AG08396 (cell line): Measurements from ENCODE around the gene C14orf180.

Source experiments
- DNase-seq: peaks from one replicate; pipeline ENCODE4 v3.0.0; 2012; ENCODE audit warnings: low spot score, mixed read lengths

C14orf180 gene

GRCh38 chr14:104593710-104594136 lies 14.2 kb downstream of the C14orf180 start:
- no peak for DNase-seq

GRCh38 chr14:104594310-104595046 lies 14.9 kb downstream of the C14orf180 start:
- DNase-seq: no peak

- DNase-seq: no peak
Measured at GRCh38 chr14:104595116-104595675, 15.6 kb downstream of the C14orf180 start.

GRCh38 chr14:104595911-104596450 lies 16.4 kb downstream of the C14orf180 start:
- no peak for DNase-seq

- no peak for DNase-seq
Measured at GRCh38 chr14:104596451-104596918, 16.9 kb downstream of the C14orf180 start.

- no peak for DNase-seq
Measured at GRCh38 chr14:104596927-104597351, 17.4 kb downstream of the C14orf180 start.

DNA sequence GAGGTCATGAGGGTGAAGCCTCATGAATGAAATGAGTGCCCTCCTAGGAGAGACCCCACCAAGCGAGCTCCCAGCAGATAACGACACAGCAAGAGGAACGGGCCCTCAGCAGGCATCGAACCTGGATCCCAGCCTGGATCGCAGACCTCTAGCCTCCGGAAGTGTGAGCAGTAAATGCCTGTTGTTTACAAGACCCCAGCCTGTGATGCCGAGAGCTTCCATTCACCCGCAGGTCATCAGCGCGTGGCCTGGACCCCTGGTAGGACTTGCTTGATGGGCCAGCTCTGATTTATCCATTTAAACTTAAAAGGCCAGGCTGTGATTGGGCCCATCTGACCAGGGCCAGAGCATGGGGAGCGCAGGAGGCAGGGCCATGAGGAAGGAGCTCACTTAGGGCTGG lies 18.0 kb downstream of the C14orf180 start:
- DNase-seq: no peak

GRCh38 chr14:104598039-104598909 lies 18.7 kb downstream of the C14orf180 start:
- no peak for DNase-seq

- no peak for DNase-seq
Measured at GRCh38 chr14:104598910-104599273, 19.3 kb downstream of the C14orf180 start.

DNA sequence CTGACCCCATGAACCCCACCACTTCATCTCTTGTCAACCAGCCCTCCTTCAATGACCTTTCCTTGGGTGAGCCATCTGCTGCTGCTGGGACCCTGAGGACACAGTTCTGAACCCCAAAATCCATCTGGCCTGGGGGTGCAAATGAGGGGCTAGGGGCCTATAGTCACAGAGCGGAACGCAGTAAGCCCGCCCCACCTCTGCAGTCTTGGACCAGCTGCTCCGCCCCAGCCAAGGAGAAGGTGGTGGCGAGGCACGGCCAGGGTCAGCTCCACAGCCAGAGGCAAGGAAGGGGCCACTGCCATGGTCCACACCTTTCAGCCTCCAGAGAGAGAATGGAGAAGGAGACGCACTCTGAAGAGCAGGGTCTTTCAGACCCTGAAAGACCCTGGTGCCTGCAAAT lies 19.9 kb downstream of the C14orf180 start:
- no peak for DNase-seq

DNA sequence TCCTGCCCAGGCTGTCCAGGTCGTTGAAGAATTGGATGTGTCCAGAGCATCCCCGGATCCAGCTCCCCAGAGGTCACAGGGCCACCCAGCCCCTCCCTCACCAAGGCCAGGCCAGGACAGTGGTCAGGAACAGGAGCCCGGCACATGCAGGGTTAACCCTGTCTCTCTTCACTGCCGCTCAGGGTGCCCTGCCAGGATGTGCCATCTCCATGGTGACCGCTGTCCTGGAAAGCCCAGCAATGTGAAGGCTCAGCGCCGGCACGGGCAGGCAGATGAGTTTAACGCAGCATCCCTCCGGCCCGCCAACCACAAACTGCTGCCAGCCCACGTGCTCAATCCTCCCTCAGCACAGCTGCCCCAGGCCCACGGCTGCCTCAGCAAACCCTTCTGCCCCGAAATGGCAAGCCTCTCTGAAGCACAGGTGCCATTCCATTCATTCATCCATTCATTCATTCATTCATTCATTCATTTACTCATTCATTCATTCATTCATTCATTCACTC lies 20.6 kb downstream of the C14orf180 start:
- peak; percentile 33 for DNase-seq

GRCh38 chr14:104600805-104601204 lies 21.2 kb downstream of the C14orf180 start:
- DNase-seq: no peak

GRCh38 chr14:104601786-104602185 lies 22.2 kb downstream of the C14orf180 start:
- peak; percentile 42 for DNase-seq

DNA sequence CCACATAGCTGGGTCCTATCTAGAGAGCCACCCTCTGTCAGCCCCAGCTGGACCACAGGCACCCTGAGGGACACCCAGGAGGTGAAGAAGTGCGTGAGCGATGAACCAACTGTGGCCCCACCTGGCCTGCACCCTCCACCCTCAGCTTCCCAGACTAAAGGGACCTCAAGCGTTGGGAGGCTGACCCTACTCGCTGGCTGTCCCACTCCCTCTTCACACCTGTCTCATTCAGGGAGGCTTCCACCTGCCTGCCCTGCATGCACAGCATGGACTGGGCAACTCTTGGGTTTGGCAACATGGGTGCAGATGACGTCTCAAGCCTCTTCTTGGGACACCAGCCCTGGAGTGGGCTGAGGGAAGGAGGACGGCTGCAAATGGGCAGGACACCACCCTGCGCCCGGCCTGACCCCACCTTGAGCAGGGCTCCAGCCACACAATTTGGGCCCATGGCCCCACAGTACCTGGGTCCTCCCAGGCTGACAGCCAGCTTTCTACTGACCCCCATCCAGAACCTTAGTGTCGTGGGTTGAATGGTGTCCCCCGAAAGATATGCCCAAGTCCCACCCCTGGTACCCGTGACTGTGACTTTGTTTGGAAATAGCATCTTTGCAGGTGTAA lies 22.9 kb downstream of the C14orf180 start:
- DNase-seq: no peak

GRCh38 chr14:104602933-104603325 lies 23.4 kb downstream of the C14orf180 start:
- no peak for DNase-seq

DNA sequence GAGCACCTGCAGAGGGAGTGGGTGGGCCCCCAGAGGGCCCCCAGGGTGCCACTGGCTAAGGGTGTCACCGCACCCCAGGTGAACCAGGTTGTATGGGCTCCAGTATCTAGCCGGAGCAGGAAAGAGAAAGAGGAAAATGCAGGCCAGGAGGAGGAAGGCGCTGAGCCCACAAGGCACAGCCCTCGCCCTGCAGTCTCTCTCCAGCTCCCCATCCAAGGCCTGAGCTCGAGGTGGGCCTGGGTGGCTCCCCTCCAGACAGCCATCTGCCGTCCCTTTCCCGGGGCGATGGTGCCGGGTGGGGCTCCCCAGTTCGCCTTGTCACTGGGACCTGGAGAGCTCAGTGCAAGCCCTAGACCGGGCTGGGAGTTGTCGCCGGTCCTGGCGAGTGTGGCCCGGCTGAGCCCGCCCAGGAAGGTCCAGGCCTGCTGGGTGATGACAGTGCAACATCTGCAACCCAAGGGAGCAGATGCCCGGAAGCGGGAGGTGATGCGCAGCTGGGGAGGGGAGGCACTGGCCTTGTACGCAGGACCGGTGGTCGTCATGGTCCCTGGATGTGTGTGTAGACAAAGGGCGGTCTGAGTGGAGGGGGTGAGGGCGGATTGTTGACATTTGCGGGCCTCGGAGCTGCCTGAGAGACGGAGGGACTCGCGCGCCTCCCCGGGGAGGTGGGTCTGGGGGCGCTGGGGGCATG lies 24.3 kb downstream of the C14orf180 start:
- DNase-seq: peak; percentile 12

- DNase-seq: peak; percentile 64
Measured at GRCh38 chr14:104604458-104605449, 25.2 kb downstream of the C14orf180 start, which contains the start of gene TMEM179. TMEM179 (minus strand) TSS chr14:104604772; CDS start chr14:104604741, 31 bp downstream.

- DNase-seq: no peak
Measured at GRCh38 chr14:104609666-104610065, 30.1 kb downstream of the C14orf180 start.

DNA sequence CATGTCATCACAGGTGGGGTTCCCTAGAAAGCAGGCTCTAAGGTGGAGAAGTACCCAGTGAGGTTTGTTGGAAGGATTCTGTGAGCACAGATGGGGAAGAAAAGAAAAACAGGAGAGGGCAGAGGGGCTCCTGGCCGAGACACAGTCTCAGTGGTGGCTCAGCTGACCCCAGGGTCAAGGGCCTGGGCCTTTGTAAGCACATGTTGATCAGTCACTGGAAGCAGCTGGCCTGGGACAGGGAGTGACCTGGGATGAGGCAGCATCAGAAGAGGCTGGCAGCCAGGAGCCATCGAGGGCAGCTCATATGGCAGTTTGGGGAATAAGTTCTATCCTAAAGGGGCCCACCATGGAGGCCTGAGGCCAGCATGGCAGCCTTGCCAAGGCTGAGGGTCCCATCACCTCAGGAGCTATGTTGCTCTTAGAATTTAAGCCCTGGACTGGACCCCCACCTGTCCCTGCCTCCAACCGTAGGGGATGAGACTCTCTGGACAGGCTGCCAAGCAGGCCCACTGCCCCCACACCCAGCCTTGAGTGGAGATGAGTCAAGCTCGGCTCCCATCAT lies 31.3 kb downstream of the C14orf180 start:
- no peak for DNase-seq
